H1 (cell line): ENCODE results near the gene GBX1. TPM values are rescaled to one million over a fixed set of nuclear protein-coding genes. Genes with fewer than 3 reads are reported as not detected.

Experiments
- CTCF ChIA-PET: fragments of 300-600 bp; sonication (Branson Sonifier 250); formaldehyde crosslinking; loops from one replicate; lab custom pipeline; 2021; ENCODE audit not compliant: partially characterized antibody; lab: Charles Lee
- POLR2A ChIA-PET: fragments of 300-600 bp; sonication (Branson Sonifier 250); formaldehyde crosslinking; loops from one replicate; lab custom pipeline; 2021; ENCODE audit warnings: inconsistent platforms; ENCODE audit not compliant: partially characterized antibody; lab: Charles Lee
- DNase-seq, 2 experiments: peaks; one replicate each; pipeline versions ENCODE4 v3.0.0 to v3.0.0-alpha.2; 2010 to 2022; ENCODE audit warnings: low spot score in 2 of 2, low read depth in 1 of 2, mixed read lengths in 1 of 2
- FAIRE-seq: peaks from 2 replicates; lab custom pipeline; 2011; peaks lifted over from hg19 to GRCh38; lab: Jason Lieb, UNC
- H2AFZ ChIP-seq: 2 replicates; pipeline ENCODE4 v1.8.1; 2012; ENCODE audit warnings: low read length, inconsistent platforms
- H2AK5ac ChIP-seq: 2 replicates; pipeline ENCODE4 v1.6.1; 2013; ENCODE audit warnings: low read depth, low read length
- H2BK120ac ChIP-seq: replicated peaks from 2 replicates; pipeline ENCODE3; 2013; ENCODE audit warnings: low read depth, low read length, inconsistent platforms
- H2BK12ac ChIP-seq: 2 replicates; pipeline ENCODE4 v1.6.1; 2013; ENCODE audit warnings: low read depth, low read length
- H2BK15ac ChIP-seq: 2 replicates; pipeline ENCODE4 v1.6.1; 2013; ENCODE audit warnings: low read length
- H2BK20ac ChIP-seq: 2 replicates; pipeline ENCODE4 v1.6.1; 2013; ENCODE audit warnings: low read length
- H2BK5ac ChIP-seq: 2 replicates; pipeline ENCODE4 v1.6.1; 2013; ENCODE audit warnings: low read depth, low read length
- H3K14ac ChIP-seq: 2 replicates; pipeline ENCODE4 v1.6.1; 2013; ENCODE audit warnings: inconsistent platforms; ENCODE audit not compliant: insufficient read length
- H3K18ac ChIP-seq: 2 replicates; pipeline ENCODE4 v1.6.1; 2013; ENCODE audit warnings: low read length; ENCODE audit errors: extremely low read depth
- H3K23ac ChIP-seq: 2 replicates; pipeline ENCODE4 v1.6.1; 2013; ENCODE audit warnings: inconsistent platforms; ENCODE audit not compliant: insufficient read length
- H3K23me2 ChIP-seq: 2 replicates; pipeline ENCODE4 v1.6.1; 2013; ENCODE audit warnings: low read depth, low read length
- H3K27ac ChIP-seq: 2 replicates; pipeline ENCODE4 v1.6.1; 2011; ENCODE audit warnings: low read depth, low read length, inconsistent platforms
- H3K27me3 ChIP-seq, 4 experiments: replicated peaks in 1 of 4; 1 replicate in 1 of 4; 2 replicates in 3 of 4; pipeline versions ENCODE4 v1.6.1 to v1.8.1; 2011 to 2013; ENCODE audit warnings: low read length in 3 of 4, mild to moderate bottlenecking in 3 of 4, inconsistent platforms in 2 of 4, mixed read lengths in 2 of 4, moderate library complexity in 1 of 4; ENCODE audit not compliant: control insufficient read depth in 3 of 4, insufficient read depth in 3 of 4; ENCODE audit errors: extremely low read depth in 1 of 4
- H3K36me3 ChIP-seq, 4 experiments: 2 replicates each; pipeline versions ENCODE4 v1.6.1 to v1.8.1; 2011 to 2013; ENCODE audit warnings: mild to moderate bottlenecking in 4 of 4, low read length in 3 of 4, moderate library complexity in 2 of 4, control low read depth in 1 of 4, inconsistent platforms in 1 of 4; ENCODE audit not compliant: insufficient read depth in 4 of 4, control insufficient read depth in 2 of 4
- H3K4ac ChIP-seq: replicated peaks from 2 replicates; pipeline ENCODE3; 2013; ENCODE audit warnings: low read length, low read depth, mixed read lengths, inconsistent platforms; ENCODE audit not compliant: insufficient read length
- H3K4me1 ChIP-seq, 4 experiments: replicated peaks in 1 of 4; 1 replicate in 1 of 4; 2 replicates in 3 of 4; pipeline versions ENCODE4 v1.6.1 to v1.8.1; 2011 to 2013; ENCODE audit warnings: low read length in 3 of 4, inconsistent platforms in 2 of 4, mixed read lengths in 1 of 4; ENCODE audit not compliant: insufficient read depth in 4 of 4, control insufficient read depth in 3 of 4
- H3K4me2 ChIP-seq, 2 experiments: 2 replicates each; pipeline versions ENCODE4 v1.6.1 to v1.8.1; 2011 to 2013; ENCODE audit warnings: low read depth in 2 of 2, low read length in 2 of 2, control low read depth in 1 of 2, inconsistent platforms in 1 of 2, mild to moderate bottlenecking in 1 of 2; ENCODE audit not compliant: insufficient read depth in 1 of 2
- H3K4me3 ChIP-seq, 4 experiments: fragments of 200-600, 300-600 bp in 1 of 4; sonication (generic), shearing (Covaris generic), sonication (Bioruptor Twin) in 1 of 4; 2 replicates each; pipeline versions ENCODE4 v1.5.1 to v1.8.1; 2011 to 2016; ENCODE audit warnings: low read length in 4 of 4, low read depth in 3 of 4, control low read depth in 2 of 4, inconsistent platforms in 2 of 4, mild to moderate bottlenecking in 2 of 4, mixed read lengths in 1 of 4, moderate library complexity in 1 of 4; ENCODE audit not compliant: insufficient read depth in 2 of 4; ENCODE audit errors: extremely low read depth in 1 of 4
- H3K56ac ChIP-seq: replicated peaks from 2 replicates; pipeline ENCODE3; 2013; ENCODE audit warnings: low read depth, mild to moderate bottlenecking, mixed read lengths, low read length, inconsistent platforms; ENCODE audit not compliant: insufficient read length
- H3K79me1 ChIP-seq: 2 replicates; pipeline ENCODE4 v1.6.1; 2013; ENCODE audit warnings: low read depth, low read length, control low read depth
- H3K79me2 ChIP-seq, 2 experiments: 2 replicates each; pipeline versions ENCODE4 v1.6.1 to v1.8.1; 2012 to 2013; ENCODE audit warnings: low read length in 2 of 2, mild to moderate bottlenecking in 2 of 2, inconsistent platforms in 1 of 2; ENCODE audit not compliant: insufficient read depth in 2 of 2, control insufficient read depth in 1 of 2
- H3K9ac ChIP-seq, 4 experiments: replicated peaks in 1 of 4; 1 replicate in 1 of 4; 2 replicates in 3 of 4; pipeline versions ENCODE4 v1.6.1 to v1.8.1; 2011 to 2013; ENCODE audit warnings: low read depth in 3 of 4, low read length in 3 of 4, control low read depth in 2 of 4, mild to moderate bottlenecking in 2 of 4, moderate library complexity in 2 of 4, inconsistent platforms in 1 of 4; ENCODE audit errors: extremely low read depth in 1 of 4
- H3K9me3 ChIP-seq, 2 experiments: 2 replicates each; pipeline versions ENCODE4 v1.6.1 to v1.8.1; 2012 to 2013; ENCODE audit warnings: mild to moderate bottlenecking in 2 of 2, moderate library complexity in 2 of 2, control low read depth in 1 of 2, inconsistent platforms in 1 of 2, low read depth in 1 of 2, low read length in 1 of 2, mixed read lengths in 1 of 2; ENCODE audit not compliant: insufficient read depth in 2 of 2
- H4K20me1 ChIP-seq, 2 experiments: replicated peaks in 1 of 2; 2 replicates each; pipeline versions ENCODE3 to v1.8.1; 2011 to 2013; ENCODE audit warnings: inconsistent platforms in 2 of 2, low read length in 2 of 2, mild to moderate bottlenecking in 1 of 2; ENCODE audit not compliant: insufficient read depth in 2 of 2, control insufficient read depth in 1 of 2
- H4K5ac ChIP-seq: 2 replicates; pipeline ENCODE4 v1.6.1; 2013; ENCODE audit warnings: low read length, low read depth, mixed read lengths, inconsistent platforms; ENCODE audit not compliant: insufficient read length
- H4K8ac ChIP-seq: 2 replicates; pipeline ENCODE4 v1.8.0; 2013; ENCODE audit warnings: mild to moderate bottlenecking, moderate library complexity, low read length, inconsistent platforms; ENCODE audit not compliant: insufficient read depth; ENCODE audit errors: extremely low read depth
- H4K91ac ChIP-seq: replicated peaks from 2 replicates; pipeline ENCODE3; 2013; ENCODE audit warnings: low read length, mixed read lengths, inconsistent platforms; ENCODE audit not compliant: insufficient read length
- BACH1 ChIP-seq: IDR thresholded peaks from 2 replicates; pipeline ENCODE4 v1.6.1; 2012; ENCODE audit warnings: low read length, improper control_type of control experiment
- CTBP2 ChIP-seq: IDR thresholded peaks from 2 replicates; pipeline ENCODE4 v1.7.0; 2011; ENCODE audit warnings: borderline replicate concordance, mild to moderate bottlenecking, moderate library complexity, mixed read lengths, low read length; ENCODE audit not compliant: insufficient read depth, insufficient read length
- EP300 ChIP-seq, 2 experiments: IDR thresholded peaks; 1 replicate in 1 of 2; 2 replicates in 1 of 2; pipeline ENCODE4 v1.6.1; 2011 to 2012; ENCODE audit warnings: low read depth in 2 of 2, low read length in 2 of 2, mild to moderate bottlenecking in 2 of 2, borderline replicate concordance in 1 of 2, inconsistent platforms in 1 of 2, moderate library complexity in 1 of 2
- GABPA ChIP-seq: IDR thresholded peaks from 2 replicates; pipeline ENCODE4 v1.6.1; 2011; ENCODE audit warnings: mild to moderate bottlenecking, low read length, moderate library complexity, borderline replicate concordance; ENCODE audit not compliant: insufficient read depth
- NRF1 ChIP-seq: IDR thresholded peaks from 2 replicates; pipeline ENCODE4 v1.6.1; 2011; ENCODE audit warnings: mild to moderate bottlenecking, low read depth, low read length, improper control_type of control experiment
- POLR2AphosphoS5 ChIP-seq: IDR thresholded peaks from 2 replicates; pipeline ENCODE4 v1.6.1; 2011; ENCODE audit warnings: low read depth, low read length
- RFX5 ChIP-seq: IDR thresholded peaks from 2 replicates; pipeline ENCODE4 v1.6.1; 2011; ENCODE audit warnings: low read depth, low read length, improper control_type of control experiment, borderline replicate concordance
- RNF2 ChIP-seq: fragments of 200-900, 300-1000 bp; sonication (generic); IDR thresholded peaks from 2 replicates; pipeline ENCODE4 v1.7.1; 2016; ENCODE audit warnings: borderline replicate concordance, low read depth, mild to moderate bottlenecking, antibody characterized with exemption, low read length; ENCODE audit not compliant: poor library complexity, severe bottlenecking; ENCODE audit errors: missing control alignments
- SAP30 ChIP-seq: fragments of 300-600 bp; sonication (generic); IDR thresholded peaks from 2 replicates; pipeline ENCODE4 v1.7.1; 2012; ENCODE audit warnings: low read length, moderate library complexity, mild to moderate bottlenecking, inconsistent platforms; ENCODE audit not compliant: insufficient read depth, insufficient replicate concordance
- SP1 ChIP-seq: IDR thresholded peaks from 2 replicates; pipeline ENCODE4 v1.6.1; 2011; ENCODE audit warnings: low read depth, low read length
- WGBS, 2 experiments: shearing (Covaris generic) in 1 of 2; methylation state at CpG; one replicate each; pipeline versions ENCODE4 v1.1.6 to v1.1.7; 2013 to 2015; ENCODE audit warnings: low lambda C conversion rate in 2 of 2, mixed read lengths in 2 of 2, inconsistent platforms in 1 of 2, low coverage in 1 of 2, missing lambda C conversion rate in 1 of 2; ENCODE audit not compliant: insufficient replicate concordance in 2 of 2, insufficient coverage in 1 of 2, insufficient read length in 1 of 2; ENCODE audit errors: extremely low coverage in 1 of 2, missing lambda C conversion rate in 1 of 2; 5-methylcytosine and 5-hydroxymethylcytosine counted together
- polyA plus RNA-seq, 7 experiments: library from polyadenylated mRNA; depleted of rRNA in 3 of 7; stranded (reverse) in 5 of 7; unstranded in 2 of 7; fragments of >200 nt in 5 of 7; fragments of 200-250 nt in 2 of 7; gene quantifications; 1 replicate in 5 of 7; 2 replicates in 1 of 7; 4 replicates in 1 of 7; pipeline versions ENCODE4 v1.2.1 to v1.2.3, GENCODE V29; 2011 to 2013; ENCODE audit warnings: missing spikeins in 2 of 7, mixed read lengths in 2 of 7
- total RNA-seq: library from RNA; stranded (reverse); fragmentation: NEBNext Ultra II Directional; extraction: Animal tissue kit (Norgen Biotek cat#: 25700); gene quantifications from 2 replicates; pipeline ENCODE4 v1.2.1, GENCODE V29; 2021

Gene GBX1
- total and polyA plus RNA-seq, 2 of the 8 experiments (the other 6 are each of a cell fraction or from before 2014, with no cell fraction given), result not detected

- no peaks in the 10 kb centered on the region for H3K79me1 ChIP-seq
- H3K9ac ChIP-seq, result no peak overlapping the region
- no peaks in the 10 kb centered on the region for H3K9me3 ChIP-seq
- no peaks in the 10 kb centered on the region; the same call in 1 of the 2 replicates for H3K23me2 ChIP-seq
- H2BK5ac ChIP-seq, result no peak overlapping the region
- POLR2A ChIA-PET, result interaction anchor here (1.3 to 1.6 kb wide), 2 partner anchors 10 to 13 kb away, joined by 4 read pairs; no protein-coding TSS in a partner anchor
- peaks cover 0 to 9% (median 3%) of the 10 kb centered on the region in 4 experiments; a peak in 5 of 8 replicates for H3K36me3 ChIP-seq
- no peak for FAIRE-seq
- no peak overlapping the region for H2AFZ ChIP-seq
- no peak overlapping the region for H3K56ac ChIP-seq
- peaks cover 10 to 19% of the 10 kb centered on the region in 2 experiments for H4K20me1 ChIP-seq
- DNase-seq, result no peak
- H2BK12ac ChIP-seq, result no peak overlapping the region
- H3K14ac ChIP-seq, result no peak overlapping the region
- CTCF ChIA-PET, result interaction anchor here (0.6 to 18.9 kb wide), 12 partner anchors 9 to 108 kb away, joined by 3 to 197 read pairs (median 4); no protein-coding TSS in a partner anchor
- no peak overlapping the region for H2AK5ac ChIP-seq
- no peak overlapping the region for H2BK15ac ChIP-seq
- peaks cover 7 to 26% (median 17%) of the 10 kb centered on the region in 4 experiments for H3K4me1 ChIP-seq
- WGBS, 2 experiments, result 92% methylated on average over 33 of the region's 33 CpGs; no CpG with 5 or more reads in 1 of the 2 experiments
- H3K27ac ChIP-seq, result no peak overlapping the region
- H3K23ac ChIP-seq, result no peak overlapping the region
- H3K4me2 ChIP-seq, result no peak overlapping the region
- H3K79me2 ChIP-seq, result no peaks in the 10 kb centered on the region
- H3K27me3 ChIP-seq, result peaks cover 0 to 1% (median 0%) of the 10 kb centered on the region in 4 experiments; a peak in 1 of 7 replicates
- no peak overlapping the region for H2BK120ac ChIP-seq
- no peak overlapping the region for H2BK20ac ChIP-seq
- no peak overlapping the region for H4K8ac ChIP-seq
- no peak overlapping the region for H3K4me3 ChIP-seq
- no peak overlapping the region for H3K18ac ChIP-seq
- no peak overlapping the region for H4K5ac ChIP-seq
- no peak overlapping the region for H3K4ac ChIP-seq
- H4K91ac ChIP-seq, result no peak overlapping the region
- TF ChIP-seq NRF1, result no peak
- TF ChIP-seq BACH1, result no peak
- TF ChIP-seq EP300 (IDR thresholded peaks at IDR 0.05; ENCODE audit: borderline replicate concordance in 1 of 2, low read depth in 2 of 2, low read length in 2 of 2), result no peak
- TF ChIP-seq RFX5, result no peak
- TF ChIP-seq SP1, result no peak
- no peak for TF ChIP-seq CTBP2
- no peak for TF ChIP-seq POLR2AphosphoS5
- no peak for TF ChIP-seq RNF2
- no peak for TF ChIP-seq SAP30
- no peak for TF ChIP-seq GABPA
Observed at GRCh38 chr7:151135866-151136843, 31.3 kb downstream of the GBX1 start.
